Lung microvascular endothelial cell (primary cell): Measurements from ENCODE around the gene FLCN. TPM values are rescaled to one million over a fixed set of nuclear protein-coding genes. Genes with fewer than 3 reads are reported as not detected.
"Not testable (repeated sequence)": the region's sequence is repeated elsewhere in the genome, so short reads cannot be mapped to it uniquely, and the experiment has no call there.

Experiments used
- DNase-seq, 2 donors: peaks; one replicate each; pipeline versions ENCODE4 v3.0.0 to v3.0.0-alpha.2; 2010; ENCODE audit warnings: low read depth in 2 of 2
- total RNA-seq: library from RNA; depleted of rRNA; stranded (reverse); fragments of >200 nt; gene quantifications from 2 replicates; pipeline ENCODE4 v1.2.1, GENCODE V29; 2014

The FLCN gene
- 33.8 and 64.7 TPM in 2 replicates for total RNA-seq

DNA sequence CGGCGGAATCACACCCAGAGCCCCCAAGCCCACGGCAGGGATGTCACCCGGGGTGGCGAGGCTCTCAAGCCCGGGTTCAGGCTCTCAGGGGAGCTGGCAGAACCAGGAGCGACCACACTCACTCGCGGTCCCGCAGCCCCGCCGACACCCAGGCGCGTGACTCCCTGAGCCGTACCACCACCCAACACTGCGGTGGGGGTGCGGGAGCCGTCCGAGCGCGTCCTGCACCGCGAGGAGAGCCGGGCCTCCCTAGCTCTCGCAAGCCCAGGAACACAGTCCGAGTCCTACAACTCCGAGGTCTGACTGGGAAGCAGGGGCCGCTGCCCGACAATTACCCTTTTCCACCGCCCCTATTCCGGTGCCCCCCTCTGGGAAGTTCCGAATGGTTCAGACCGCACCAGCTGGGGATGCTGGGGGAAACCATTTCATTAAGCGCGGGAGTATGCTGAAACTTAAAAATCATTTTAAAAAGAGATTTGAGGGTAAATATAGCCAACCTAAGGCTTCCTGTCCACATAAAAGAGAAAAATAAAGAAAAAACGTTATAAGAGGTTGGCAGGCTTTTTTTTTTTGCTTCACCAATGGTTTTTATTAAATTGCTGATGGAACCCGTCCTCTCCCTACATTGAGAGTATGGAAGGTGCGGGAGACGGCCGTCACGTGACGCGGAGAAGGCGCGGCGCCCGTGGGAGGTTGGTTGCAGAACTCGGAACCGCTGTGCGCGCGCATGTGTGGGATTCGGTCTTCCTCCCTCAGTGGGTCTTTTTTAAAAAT, at the start of gene FLCN:
TSS of gene FLCN (minus strand) at position 143 of the 774 bp plus-strand sequence. CDS start 9,031 bp downstream, outside the sequence.
- DNase-seq, result peak; percentile 88 to 92

GRCh38 chr17:17285951-17286350, 49.0 kb upstream of the FLCN start:
- no peak for DNase-seq

- DNase-seq, result peak; percentile 98
These were observed 43.9 kb upstream of the FLCN start, which contains the start of gene COPS3 for GRCh38 chr17:17280613-17281549. TSS of gene COPS3 (minus strand) at chr17:17281246. CDS start at chr17:17281186, 60 bp downstream.

DNA sequence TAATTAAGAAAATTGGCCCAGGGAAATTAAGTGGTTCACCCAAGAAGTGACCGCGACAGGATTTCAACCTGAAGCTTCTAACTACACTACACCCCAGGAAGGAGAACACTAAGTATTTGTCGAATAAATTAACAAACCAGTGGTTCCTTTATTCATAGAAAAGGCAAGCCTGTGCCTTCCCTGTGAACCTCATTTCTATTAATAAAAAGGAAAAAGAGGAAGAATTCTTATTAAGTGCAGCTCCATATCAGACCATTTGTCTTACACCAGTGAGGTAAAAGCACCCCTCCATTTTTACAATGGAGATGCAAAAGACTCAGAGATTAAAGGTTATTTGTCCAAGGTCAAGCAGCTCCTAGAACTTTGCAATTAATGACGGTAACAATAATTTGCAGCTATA, 42.3 kb upstream of the FLCN start:
- DNase-seq, result no peak

DNA sequence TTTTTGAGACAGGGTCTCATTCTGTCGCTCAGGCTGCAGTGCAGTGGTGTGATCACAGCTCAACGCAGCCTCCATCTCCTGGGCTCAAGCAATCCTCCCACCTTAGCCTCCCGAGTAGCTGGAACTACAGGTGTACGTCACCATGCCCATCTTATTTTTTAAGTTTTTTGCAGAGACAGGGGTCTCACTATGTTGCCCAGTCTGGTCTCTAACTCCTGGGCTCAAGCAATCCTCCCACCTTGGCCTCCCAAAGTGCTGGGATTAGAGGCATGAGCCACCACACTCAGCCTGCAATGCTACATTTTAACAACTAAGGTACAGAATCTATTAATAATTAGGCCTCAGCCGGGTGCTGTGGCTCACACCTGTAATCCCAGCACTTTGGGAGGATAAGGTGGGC, 40.5 kb upstream of the FLCN start:
- not testable (repeated sequence) for DNase-seq

- DNase-seq, result no peak
These were observed 39.0 kb upstream of the FLCN start for GRCh38 chr17:17275971-17276370.

GRCh38 chr17:17269926-17270773, 33.2 kb upstream of the FLCN start:
- DNase-seq, result peak; percentile 16 to 17

DNA sequence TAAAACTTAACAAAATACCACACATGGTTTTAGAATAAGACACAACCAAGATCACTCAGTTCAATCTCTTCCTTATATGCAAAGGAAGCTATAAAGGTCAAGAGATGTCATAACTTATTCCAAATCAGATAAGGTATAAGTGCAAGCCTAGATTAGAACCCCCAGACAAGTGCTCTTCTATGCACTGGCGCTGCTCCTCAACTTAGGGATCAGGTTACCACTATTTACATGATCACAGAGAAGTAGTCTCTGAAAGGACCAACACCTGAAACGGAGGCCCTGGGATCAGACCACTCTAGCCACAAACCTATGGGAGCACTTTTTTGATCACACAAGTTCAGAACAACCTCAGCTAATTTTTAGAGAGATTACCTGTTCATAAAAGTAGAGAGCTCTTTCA, 27.5 kb upstream of the FLCN start:
- no peak for DNase-seq

GRCh38 chr17:17258998-17259397, 22.0 kb upstream of the FLCN start:
- DNase-seq, result no peak

DNA sequence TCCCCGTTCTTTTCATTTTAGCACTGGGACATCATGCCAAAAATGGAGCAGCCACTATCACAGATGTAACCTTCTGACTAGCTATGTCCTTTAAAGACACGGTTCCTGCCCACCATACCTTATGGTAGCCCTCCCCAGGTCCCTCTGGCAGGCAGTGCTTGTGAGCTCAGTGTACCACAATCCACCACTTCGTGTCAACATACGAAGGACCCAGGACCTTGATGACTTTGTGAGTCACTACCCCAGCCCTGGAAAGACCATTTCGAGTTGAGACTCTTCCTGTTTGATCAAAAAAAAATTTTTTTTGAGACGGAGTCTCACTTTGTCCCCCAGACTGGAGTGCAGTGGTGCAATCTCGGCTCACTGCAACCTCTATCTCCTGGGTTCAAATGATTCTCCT, 21.0 kb upstream of the FLCN start:
- no peak for DNase-seq

- DNase-seq, result no peak
These were observed 19.3 kb upstream of the FLCN start for GRCh38 chr17:17256316-17256715.

GRCh38 chr17:17255689-17256088, 18.7 kb upstream of the FLCN start:
- DNase-seq, result not testable (repeated sequence)

GRCh38 chr17:17254036-17254435, 17.1 kb upstream of the FLCN start:
- no peak for DNase-seq

GRCh38 chr17:17253406-17253805, 16.4 kb upstream of the FLCN start:
- no peak for DNase-seq

GRCh38 chr17:17252149-17252661, 15.2 kb upstream of the FLCN start:
- DNase-seq, result no peak

- no peak for DNase-seq
These were observed 9.9 kb upstream of the FLCN start for GRCh38 chr17:17246879-17247278.

GRCh38 chr17:17243163-17243562, 6.2 kb upstream of the FLCN start:
- DNase-seq, result no peak

- no peak for DNase-seq
These were observed 5.3 kb upstream of the FLCN start for GRCh38 chr17:17242246-17242645.

- DNase-seq, result no peak
These were observed 4.7 kb upstream of the FLCN start for GRCh38 chr17:17241656-17242055.

- no peak for DNase-seq
These were observed 2.9 kb upstream of the FLCN start for GRCh38 chr17:17239832-17240231.
